ENCODE results near the gene KLHL29.

The KLHL29 gene

DNA sequence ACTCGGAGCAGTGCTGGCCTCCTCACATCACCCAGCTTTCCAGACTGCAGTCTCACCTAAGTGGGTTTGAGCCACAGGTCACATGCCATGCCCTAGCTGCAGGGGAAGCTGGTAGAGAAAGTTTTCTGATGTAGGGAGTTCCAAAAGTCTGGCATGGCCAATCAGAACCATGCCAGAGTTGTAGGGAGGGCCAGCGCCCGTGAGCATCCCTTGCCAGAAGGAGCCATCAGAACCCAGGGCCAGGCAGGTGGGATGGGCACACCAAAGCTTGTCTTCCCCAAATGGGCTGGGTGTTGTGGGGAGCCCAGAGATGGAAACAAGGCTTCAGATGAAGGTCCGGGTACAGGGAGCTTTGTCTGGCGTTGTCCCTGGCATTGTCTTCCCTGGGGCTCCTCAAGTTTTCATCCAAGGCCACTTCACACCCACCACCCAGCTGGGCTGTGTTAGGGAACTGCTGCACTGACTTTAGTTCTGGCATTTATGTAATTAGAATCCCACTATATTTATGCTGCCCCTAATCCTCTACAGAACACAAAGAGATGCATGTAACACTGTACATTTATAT, 247.9 kb downstream of the KLHL29 start:
- DNase-seq (ENCODE audit: low spot score), result no peak

DNA sequence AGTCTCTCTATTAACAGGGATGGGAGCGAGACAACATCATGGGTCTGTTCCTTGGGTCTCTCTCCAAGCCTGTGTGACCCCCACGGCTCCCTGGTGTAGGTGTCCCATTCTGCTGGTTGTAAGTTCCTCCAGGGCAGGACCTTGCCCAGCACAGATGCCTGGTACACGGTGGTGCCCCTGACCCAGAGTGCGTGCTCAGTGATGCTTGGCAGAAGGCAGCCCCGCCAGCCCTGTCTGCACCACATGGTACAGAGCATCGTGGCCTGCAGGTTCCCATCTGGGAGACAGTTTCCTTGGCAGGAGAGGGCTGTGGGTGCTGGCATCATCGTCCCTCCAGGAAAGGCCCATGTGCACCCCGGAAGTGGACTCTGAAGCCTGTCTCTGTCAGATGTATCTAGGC, 249.0 kb downstream of the KLHL29 start:
- no peak for DNase-seq (ENCODE audit: low spot score)

DNA sequence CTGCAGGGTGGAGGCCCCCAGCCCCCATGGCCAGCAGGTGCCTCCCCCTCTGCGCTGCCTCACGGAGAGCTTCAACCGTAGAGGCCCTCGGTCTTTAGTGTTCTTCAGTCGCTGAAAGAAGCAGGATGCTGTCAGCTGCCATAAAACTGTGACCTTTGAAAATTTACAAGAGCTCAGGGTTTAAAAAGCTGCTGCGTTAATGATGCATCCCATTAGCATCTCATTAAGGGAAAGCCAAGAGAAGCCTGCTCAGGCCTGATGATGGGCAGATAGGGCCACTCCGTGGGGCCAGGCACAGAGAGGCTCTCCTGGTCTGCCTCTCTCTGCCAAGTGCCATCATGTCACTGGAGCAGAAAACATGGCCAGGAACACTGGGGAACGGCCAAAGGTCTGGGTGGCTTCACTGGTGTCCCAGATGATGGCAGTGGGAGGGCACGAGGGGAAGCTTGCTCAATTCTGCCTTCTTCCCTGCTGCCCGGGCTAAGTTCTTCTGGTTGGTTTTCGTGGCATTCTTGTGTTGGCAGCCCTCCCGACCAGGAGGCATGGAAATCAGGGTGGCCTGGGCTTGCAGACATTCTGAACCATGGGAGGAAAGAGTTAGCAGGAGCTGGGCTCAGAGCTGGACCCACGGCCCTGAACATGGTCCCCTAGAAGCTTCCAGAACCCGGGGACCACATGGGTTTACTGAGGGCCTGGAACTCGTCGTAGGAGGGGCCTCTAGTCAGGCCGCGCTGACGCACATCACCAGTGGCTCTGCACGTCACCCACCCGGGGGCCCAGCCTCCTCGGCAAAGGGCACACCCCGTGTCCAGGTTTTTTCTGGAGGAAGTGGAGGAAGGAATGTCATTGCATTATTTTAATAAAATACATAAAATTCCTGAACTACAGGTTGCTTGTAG, 250.7 kb downstream of the KLHL29 start:
- no peak for DNase-seq (ENCODE audit: low spot score)

DNA sequence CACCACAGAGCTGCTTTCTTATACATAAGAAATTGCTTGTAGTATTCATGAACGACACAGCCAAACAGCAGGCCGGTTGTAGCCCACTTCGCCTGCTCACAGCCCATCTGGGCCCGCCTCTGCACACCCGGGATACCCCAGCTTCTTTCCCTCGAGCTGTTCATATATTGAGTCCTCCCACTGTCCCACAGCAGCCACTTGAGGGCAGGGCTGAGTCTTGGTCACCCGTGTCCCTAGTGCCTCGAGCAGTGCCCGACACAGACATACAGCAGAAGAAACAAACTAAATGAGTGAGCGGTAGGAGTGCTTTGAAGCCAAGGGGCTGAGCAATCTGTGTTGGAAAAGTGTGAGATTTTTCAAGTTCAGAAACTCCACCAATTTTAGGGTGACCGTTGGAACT, 251.4 kb downstream of the KLHL29 start:
- DNase-seq (ENCODE audit: low spot score), result no peak

DNA sequence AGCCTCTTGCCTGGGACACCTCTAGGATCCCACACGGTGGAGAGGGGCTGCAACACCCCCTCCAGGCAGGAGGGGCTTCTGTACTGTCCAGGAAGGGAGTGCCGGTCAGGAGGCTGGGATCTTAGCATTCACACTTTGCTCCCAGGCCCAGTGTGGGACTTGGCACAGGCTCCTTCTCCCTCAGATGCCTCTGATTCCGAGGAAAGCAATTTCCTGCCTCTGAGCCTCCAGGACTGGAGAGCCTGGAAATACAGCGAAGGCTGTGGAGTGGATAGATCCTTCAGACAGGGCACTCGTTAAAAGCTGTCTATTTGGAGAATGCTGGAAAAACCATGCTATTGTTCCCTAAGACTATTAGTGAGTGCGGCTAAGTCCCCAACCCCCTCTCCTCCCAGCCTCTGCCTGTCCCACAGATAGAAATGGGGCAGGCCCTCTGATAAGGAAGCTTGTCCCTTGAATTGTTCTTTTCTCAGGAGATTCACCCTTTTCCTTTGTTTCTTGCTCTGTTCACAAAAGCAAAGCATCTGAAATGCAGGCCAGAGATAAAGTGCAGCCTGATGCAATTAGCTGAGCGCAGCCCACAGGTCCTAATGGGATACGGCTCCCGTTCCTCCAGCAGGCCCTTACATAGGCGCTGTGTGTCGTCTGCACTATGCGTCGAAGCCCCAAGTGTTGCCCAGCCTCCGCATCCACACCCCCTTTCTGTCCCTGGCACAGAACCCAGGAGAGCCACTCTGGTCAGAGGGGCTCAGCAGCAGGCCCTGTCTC, 252.2 kb downstream of the KLHL29 start:
- no peak for DNase-seq (ENCODE audit: low spot score)

DNA sequence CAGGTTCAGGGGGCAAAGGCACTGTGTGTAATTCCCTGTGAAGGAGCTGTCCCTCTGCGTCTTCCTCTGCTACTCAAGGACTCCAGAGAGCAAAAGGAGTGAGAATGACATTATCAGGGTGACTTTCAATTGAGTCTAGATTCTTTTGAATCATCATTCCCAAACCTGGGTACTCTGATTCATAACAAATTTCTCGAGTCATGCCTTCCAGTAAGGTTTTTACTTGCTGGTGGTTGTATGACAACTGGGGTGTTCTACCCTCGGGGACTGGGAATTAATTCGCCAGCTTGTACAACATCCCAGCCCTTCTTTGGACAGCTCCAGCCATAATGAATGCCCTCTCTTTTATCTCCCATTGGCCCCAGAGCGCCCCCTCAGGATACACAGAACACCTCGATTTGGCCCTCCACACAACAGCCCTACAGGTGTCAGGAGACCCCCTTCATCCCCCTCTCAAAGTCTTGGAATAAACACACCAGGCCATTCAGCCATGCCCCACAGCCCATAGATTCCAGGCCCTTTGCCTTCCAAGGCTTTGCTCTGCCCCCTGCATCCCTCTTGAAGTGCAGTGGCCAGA, 254.5 kb downstream of the KLHL29 start:
- no peak for DNase-seq (ENCODE audit: low spot score)

DNA sequence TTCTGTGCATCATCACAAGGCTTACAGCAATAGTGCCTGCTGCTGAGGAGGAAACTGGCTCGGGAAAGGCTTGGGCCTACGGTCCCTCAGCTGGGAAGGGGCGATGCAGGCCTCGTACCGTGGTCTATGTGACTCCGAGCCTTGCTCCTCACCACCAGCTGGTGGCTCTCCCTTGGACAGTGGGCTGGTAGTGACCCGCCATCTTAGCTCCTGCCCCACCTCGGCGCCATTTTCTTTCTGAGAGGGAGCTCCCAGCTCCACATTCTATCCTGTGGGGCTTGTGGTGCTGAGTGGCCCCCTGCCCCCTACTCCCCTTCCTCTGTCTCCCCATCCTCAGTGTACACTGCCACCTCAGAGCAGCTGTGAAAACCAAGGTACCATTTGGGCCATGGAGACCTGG, 255.7 kb downstream of the KLHL29 start:
- no peak for DNase-seq (ENCODE audit: low spot score)

DNA sequence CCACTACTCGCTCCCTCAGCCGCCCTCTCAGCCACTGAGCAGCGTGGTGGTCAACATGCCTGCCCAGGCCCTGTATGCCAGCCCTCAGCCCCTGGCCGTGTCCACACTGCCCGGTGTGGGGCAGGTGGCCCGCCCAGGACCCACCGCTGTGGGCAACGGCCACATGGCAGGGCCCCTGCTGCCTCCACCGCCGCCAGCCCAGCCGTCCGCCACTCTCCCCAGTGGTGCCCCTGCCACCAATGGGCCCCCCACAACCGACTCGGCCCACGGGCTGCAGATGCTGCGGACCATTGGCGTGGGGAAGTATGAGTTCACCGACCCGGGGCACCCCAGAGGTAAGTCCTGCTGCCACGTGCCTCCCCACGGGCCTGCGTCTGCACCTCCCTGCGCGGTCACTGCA, 257.5 kb downstream of the KLHL29 start:
- DNase-seq (ENCODE audit: low spot score), result no peak

DNA sequence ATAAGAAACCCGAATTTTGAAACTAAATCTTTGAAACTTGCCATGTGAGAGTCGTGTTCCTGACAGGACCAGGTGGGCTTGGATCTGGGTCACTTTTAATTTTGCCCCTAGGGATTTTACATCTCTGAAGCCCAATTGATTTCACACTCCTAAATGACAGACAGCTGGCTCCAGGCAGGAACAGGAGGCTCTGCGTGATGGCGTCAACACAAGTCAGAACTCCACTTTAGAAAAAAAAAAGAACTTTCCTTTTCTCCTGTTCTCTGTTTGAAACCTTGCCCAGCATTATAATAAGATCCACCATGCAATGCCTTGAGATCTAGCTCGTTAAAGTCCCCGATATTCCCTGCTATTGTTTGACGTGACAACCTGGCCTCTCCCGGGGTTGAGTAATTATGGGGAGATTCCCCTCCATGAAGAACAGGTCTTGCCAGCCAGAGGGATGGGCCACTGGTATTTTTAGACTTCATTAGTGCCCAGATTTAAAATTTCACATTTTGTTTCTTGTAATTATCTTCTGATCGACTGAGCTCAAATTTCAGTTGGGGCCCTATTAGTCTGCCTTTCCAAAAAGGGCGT, 260.3 kb downstream of the KLHL29 start:
- no peak for DNase-seq (ENCODE audit: low spot score)

DNA sequence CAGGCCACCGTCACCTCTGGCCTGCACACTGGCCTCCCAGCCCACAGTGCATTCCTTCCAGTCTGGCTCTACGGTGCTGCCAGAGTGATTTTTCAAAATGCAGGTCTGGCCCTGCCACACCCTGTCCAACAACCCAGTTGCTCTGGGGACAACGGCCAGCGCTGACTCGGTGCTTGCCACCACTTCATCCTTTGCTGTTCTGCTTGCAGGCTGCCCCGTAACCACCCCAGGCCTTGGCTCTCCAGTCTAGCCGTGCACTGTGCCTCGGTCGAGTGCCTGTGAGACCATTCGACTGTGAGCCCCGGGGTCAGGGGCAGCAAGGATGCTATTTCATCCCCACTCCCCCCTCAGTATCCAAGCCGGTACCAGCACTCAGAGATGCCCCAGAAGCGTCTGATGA, 262.6 kb downstream of the KLHL29 start:
- DNase-seq (ENCODE audit: low spot score), result no peak

DNA sequence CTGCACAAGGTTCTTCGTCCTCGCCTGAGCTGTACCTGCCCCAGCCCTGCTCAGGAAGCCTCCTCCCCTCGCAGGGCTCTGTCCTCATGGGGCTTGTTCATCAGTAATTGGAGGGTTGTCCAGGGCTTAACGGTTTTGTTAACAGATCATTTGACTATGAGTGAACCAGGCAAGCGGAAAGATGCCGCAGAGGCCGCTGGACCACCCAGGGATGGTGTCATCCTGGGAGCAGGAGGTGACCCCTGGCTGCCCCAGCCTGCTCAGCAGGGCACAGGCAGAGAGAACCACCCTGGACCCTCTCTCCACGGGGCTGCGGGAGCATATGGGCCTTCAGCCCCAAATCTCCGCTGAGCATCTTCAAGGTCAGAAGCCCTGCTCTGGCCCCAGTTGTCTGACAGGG, 264.3 kb downstream of the KLHL29 start:
- DNase-seq (ENCODE audit: low spot score), result no peak

DNA sequence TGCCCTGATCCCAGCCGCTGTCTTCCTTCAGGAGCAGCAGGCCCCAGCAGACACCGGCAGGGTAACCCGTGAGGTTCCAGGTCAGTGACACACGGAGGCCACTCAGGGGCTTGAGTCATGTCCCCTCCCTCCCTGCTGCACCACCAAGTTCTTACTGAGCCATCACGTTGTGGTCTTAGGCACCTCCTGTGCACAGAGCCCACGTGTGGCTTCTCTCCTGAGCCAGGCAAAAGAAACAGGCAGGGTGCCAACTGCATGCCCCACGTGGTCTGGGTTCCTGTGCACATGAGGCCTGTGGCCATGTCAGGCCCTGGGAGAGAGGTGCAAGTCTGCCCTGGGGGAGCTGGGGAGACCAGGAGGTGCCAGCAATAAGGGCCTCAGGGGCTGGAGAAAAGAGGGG, 264.8 kb downstream of the KLHL29 start:
- DNase-seq (ENCODE audit: low spot score), result no peak

DNA sequence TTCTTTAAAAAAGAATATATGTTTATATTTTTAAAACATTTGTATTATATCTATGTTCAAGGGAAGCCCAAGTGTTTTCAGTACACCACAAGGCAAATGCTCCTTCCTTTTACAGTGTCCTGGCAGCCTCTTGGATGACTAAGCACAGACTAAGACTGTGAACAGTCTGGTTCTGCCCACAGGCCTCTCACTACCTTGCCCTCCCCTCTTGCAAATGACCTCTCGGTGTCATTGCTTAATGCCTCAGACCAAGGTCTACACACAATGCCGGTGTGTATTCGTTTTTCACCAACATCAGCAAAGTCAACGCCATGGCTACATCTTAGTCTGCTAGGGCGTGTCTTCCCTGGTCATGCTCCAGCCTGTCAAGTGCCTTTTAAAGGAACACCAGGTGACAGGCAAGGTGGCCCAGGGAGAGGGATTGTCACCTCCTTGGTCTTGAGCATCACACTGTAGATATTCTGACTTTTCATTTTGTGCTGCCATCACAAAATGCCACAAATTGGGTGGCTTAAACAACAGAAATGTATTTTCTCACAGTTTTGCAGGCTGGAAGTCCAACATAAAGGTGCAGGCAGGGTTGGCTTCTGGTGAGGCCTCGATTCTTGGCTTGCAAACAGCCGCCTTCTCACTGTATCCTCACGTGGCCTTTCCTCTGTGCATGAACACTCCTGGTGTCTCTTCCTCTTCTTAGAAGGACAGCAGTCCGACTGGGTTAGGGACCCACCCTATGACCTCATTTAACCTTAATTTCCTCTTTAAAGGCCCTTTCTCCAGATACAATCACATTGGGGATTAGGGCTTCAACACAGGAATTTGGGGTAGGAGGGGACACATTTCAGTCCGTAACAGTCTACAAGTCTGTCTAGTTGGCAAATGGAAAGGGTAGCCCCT, 266.5 kb downstream of the KLHL29 start:
- DNase-seq (ENCODE audit: low spot score), result peak; percentile 10

DNA sequence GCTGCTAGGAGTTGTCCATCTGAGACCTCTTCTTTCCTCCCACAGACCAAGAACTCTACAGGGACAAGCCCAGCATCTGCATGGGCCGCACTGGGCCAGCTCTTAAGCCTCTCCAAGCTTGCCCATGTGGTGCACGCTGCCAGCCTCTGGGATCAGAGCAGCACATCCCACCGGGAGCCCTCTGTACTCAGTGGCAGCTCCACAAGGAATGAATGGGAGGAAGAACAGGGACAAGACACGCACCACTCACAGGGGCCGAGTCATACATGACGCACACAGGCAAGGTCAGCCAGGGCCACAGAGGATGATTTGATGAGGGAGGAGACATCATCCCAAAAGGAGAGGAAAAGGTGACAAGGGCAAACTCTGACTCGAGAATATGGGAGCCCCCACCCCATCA, 268.3 kb downstream of the KLHL29 start:
- no peak for DNase-seq (ENCODE audit: low spot score)

DNA sequence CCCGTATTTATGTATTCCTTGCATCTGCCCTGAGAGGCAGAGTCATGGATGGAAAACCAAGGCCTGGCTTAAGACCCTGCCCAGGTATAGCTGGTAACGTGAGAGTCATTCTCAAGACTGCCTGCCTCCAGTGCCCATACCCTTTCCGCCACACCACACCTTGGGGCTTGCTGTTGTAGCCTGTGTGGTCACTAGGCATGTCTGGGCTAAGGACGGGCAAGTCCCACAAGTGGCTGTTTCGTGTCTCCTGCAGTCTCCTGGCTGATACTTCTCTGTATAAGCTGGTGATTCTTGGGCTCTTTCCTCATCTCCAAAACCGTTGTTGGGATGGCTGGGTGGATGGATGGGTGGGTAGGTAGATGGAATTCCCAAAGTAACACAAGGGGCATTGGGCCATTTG, 269.8 kb downstream of the KLHL29 start:
- no peak for DNase-seq (ENCODE audit: low spot score)

DNA sequence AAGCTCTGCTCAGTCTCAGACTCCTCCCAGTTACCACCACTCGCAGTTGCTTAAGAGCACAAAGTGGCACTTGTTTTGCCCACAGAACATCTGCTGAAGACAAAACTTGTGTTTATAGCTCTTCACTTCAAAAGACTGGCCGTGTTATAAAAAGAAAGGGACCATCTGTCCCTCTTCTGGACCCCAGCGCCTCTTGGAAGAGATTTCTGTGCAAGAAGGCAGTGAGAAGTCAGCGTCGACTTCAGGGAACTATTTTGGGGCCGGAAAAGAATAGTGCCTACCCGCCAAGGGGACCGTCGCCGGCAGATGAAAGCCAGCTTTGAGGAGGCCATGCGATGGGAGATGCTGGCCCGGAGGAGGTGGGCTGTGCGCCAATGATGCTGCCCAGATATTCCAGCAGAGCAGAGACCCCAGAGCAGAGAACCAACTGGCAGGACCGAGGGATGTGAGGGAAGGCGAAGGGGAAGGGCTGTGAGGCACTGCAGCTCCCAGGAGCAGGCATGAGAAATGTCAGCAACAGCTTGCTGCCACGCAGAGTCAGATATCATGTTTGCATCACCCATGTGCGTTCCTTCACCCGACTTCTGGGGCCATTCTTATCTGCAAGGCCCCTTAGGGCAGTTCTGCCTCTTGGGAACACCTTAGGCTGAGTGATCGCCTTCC, 271.1 kb downstream of the KLHL29 start:
- no peak for DNase-seq (ENCODE audit: low spot score)

DNA sequence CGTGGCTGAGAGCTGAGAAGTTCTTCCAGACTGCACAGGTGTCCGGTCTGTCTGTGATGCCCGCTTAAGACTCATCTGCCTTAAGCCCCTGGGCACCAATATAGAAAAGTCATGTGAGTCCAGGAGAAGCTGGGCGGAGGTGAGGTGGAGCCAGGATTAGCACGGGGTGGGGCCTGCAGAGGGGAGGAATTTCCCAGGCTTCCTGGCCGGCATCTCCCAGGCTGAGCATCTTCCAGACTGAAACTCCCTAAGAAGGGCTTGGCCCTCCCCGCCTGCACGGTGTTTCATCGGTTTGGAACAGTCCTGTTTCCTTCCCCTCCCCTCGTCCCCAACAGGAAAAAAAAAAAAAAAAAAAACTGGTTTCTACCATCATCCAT, 271.6 kb downstream of the KLHL29 start:
- no peak for DNase-seq (ENCODE audit: low spot score)

DNA sequence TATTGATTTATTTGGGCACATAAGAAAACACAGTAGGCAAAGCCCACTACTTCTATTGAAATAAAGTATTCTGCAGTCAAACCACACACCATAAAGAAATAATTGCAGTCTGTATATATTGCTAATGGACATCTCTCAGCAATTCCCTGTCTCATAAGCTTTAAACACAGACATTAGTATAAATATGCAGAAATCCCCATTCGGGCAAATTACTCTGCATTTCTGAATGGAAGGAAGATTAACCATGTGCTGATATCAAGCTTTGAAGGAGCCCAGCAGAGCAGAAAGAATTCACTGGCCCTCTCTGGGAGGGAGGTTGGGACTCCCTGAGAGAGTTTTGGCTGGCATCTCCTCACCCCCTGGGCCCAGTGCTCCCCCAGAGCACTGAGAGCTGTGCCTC, 272.4 kb downstream of the KLHL29 start:
- no peak for DNase-seq (ENCODE audit: low spot score)

DNA sequence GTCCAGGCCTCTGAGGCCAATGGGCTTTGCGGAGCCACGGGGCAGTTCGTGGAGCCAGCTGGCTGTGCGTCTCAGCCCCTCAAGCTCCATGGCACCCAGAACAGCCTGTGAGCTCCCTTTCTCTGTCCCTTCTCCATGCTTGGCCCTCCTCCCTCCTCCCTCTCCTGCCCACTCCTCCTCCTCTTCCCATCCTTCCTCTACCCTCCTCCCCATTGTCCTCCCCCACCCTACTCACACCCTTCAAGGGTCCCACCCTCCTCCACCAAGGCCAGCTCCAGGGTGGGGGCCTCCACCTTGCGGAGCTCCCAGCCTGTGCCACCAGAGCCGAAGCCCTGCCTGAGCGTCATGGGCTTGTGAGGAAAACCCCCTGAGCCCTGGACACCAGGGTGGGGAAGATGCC, 273.0 kb downstream of the KLHL29 start:
- no peak for DNase-seq (ENCODE audit: low spot score)

DNA sequence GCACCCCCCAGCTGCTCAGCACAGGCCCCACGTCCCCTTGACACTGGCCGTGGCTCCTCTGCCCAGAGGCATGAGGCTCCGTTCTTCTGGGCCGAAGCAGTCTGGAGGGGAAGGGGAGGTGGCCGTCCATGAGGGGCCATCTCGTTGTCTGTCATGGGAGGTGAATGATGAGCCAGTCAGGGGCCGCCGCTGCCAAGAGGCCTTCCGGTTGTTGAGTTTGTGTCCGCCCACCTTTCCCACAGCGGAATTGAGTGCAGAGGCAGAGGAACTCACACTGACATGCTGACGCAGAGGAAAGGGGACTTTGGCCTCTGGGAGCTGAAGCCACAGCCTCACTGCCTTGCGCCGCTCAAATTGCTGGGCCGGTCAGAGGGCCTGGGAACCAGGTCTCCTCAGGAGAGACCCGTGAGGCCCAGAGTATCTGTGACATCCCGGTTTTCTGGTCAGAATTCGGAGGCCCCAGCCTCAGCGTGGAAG, 273.5 kb downstream of the KLHL29 start:
- DNase-seq (ENCODE audit: low spot score), result no peak

DNA sequence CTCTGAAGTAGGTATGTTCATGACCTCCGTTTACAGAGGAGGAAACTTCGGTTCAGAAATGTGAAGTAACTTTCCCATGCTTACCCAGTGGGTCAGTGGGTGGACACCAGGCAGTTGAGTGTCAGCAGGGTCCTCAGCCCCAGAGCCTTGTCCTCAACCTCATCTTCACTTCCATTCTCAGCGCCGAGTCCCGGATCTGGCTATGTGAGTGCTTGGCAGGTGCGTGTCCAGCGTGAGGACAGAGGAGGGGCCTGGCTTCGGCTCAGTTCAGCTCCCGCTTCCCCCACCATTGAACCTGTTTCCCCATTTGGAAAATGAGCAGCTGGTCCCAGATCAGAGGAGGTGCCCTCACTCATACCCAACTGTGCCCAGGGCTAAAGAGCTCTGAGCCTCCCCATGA, 274.3 kb downstream of the KLHL29 start:
- DNase-seq (ENCODE audit: low spot score), result no peak
